Keratinocyte (primary cell): ENCODE results near the gene SH3PXD2A. TPM values are rescaled to one million over a fixed set of nuclear protein-coding genes. Genes with fewer than 3 reads are reported as not detected.
"Not testable (repeated sequence)": the region's sequence is repeated elsewhere in the genome, so short reads cannot be mapped to it uniquely, and the experiment has no call there.

Source experiments
- DNase-seq: peaks from one replicate; pipeline ENCODE4 v3.0.0-alpha.2; 2011; ENCODE audit warnings: low read depth, missing footprints, low spot score
- FAIRE-seq: peaks from 2 replicates; lab custom pipeline; 2011; peaks lifted over from hg19 to GRCh38; lab: Jason Lieb, UNC
- H2AFZ ChIP-seq: 2 replicates; pipeline ENCODE4 v1.6.0; 2012; ENCODE audit warnings: low read length, control low read depth, inconsistent platforms; ENCODE audit not compliant: control insufficient read depth
- H3K27ac ChIP-seq: 2 replicates; pipeline ENCODE4 v1.5.1; 2011; ENCODE audit warnings: low read length; ENCODE audit not compliant: control insufficient read depth, insufficient read depth
- H3K27me3 ChIP-seq: 3 replicates; pipeline ENCODE4 v1.6.0; 2011; ENCODE audit warnings: low read length; ENCODE audit not compliant: control insufficient read depth, insufficient read depth; ENCODE audit errors: extremely low read depth
- H3K36me3 ChIP-seq, 2 experiments: 2 replicates in 1 of 2; 3 replicates in 1 of 2; pipeline ENCODE4 v1.5.1; 2011; ENCODE audit warnings: low read length in 2 of 2, mild to moderate bottlenecking in 1 of 2; ENCODE audit not compliant: control insufficient read depth in 2 of 2, insufficient read depth in 2 of 2; ENCODE audit errors: extremely low read depth in 1 of 2
- H3K4me1 ChIP-seq: 3 replicates; pipeline ENCODE4 v1.5.1; 2011; ENCODE audit warnings: low read length; ENCODE audit not compliant: control insufficient read depth, insufficient read depth; ENCODE audit errors: extremely low read depth
- H3K4me2 ChIP-seq: 3 replicates; pipeline ENCODE4 v1.6.0; 2011; ENCODE audit warnings: low read depth, low read length; ENCODE audit not compliant: control insufficient read depth, insufficient read depth; ENCODE audit errors: extremely low read depth
- H3K4me3 ChIP-seq, 3 experiments: fragments of 200-600 bp in 1 of 3; sonication (generic) in 1 of 3; 2 replicates in 2 of 3; 3 replicates in 1 of 3; pipeline ENCODE4 v1.5.1; 2011 to 2016; ENCODE audit warnings: low read length in 3 of 3, mild to moderate bottlenecking in 3 of 3, control low read depth in 2 of 3, inconsistent platforms in 1 of 3, low read depth in 1 of 3, mixed read lengths in 1 of 3, mixed run types in 1 of 3, moderate library complexity in 1 of 3; ENCODE audit not compliant: control insufficient read depth in 2 of 3, insufficient read depth in 2 of 3; ENCODE audit errors: extremely low read depth in 1 of 3
- H3K79me2 ChIP-seq: 2 replicates; pipeline ENCODE4 v1.6.0; 2012; ENCODE audit warnings: low read length; ENCODE audit not compliant: control insufficient read depth, insufficient read depth
- H3K9ac ChIP-seq: 3 replicates; pipeline ENCODE4 v1.6.0; 2011; ENCODE audit warnings: low read length; ENCODE audit not compliant: control insufficient read depth, insufficient read depth; ENCODE audit errors: extremely low read depth
- H3K9me1 ChIP-seq: 3 replicates; pipeline ENCODE4 v1.6.0; 2011; ENCODE audit warnings: low read length; ENCODE audit not compliant: control insufficient read depth, insufficient read depth; ENCODE audit errors: extremely low read depth
- H3K9me3 ChIP-seq: 2 replicates; pipeline ENCODE4 v1.5.1; 2012; ENCODE audit warnings: low read depth, low read length; ENCODE audit not compliant: control insufficient read depth
- H4K20me1 ChIP-seq: 3 replicates; pipeline ENCODE4 v1.6.0; 2011; ENCODE audit warnings: low read length; ENCODE audit not compliant: control insufficient read depth, insufficient read depth; ENCODE audit errors: extremely low read depth
- CTCF ChIP-seq, 3 experiments: IDR thresholded peaks in 1 of 3; conservative IDR thresholded peaks in 1 of 3; optimal IDR thresholded peaks in 1 of 3; 2 replicates in 2 of 3; 3 replicates in 1 of 3; pipeline versions ENCODE3 to v1.5.1; 2011; ENCODE audit warnings: low read length in 3 of 3, mild to moderate bottlenecking in 3 of 3, moderate library complexity in 2 of 3, control low read depth in 1 of 3, inconsistent platforms in 1 of 3; ENCODE audit not compliant: insufficient read depth in 2 of 3; ENCODE audit errors: extremely low read depth in 1 of 3
- EZH2 ChIP-seq: IDR thresholded peaks from one replicate; pipeline ENCODE4 v1.6.1; 2012; ENCODE audit warnings: inconsistent platforms, mild to moderate bottlenecking, low read length, moderate library complexity
- dilution Hi-C: fragments of 300-500 bp; cut with MboI; formaldehyde crosslinking; loops from one replicate; pipeline ENCODE4 v1.7.0; 2020; ENCODE audit warnings: low sequenced_read_pairs; ENCODE audit not compliant: extremely low pct_ligation_motif_present
- polyA plus RNA-seq, 5 experiments: library from polyadenylated mRNA; depleted of rRNA in 3 of 5; stranded (reverse) in 3 of 5; stranded (forward) in 1 of 5; unstranded in 1 of 5; fragments of >200 nt; gene quantifications; 1 replicate in 1 of 5; 2 replicates in 3 of 5; 3 replicates in 1 of 5; pipeline versions ENCODE4 v1.2.1 to v1.2.3, GENCODE V29; 2011 to 2012; ENCODE audit warnings: missing spikeins in 2 of 5, low read depth in 1 of 5, low replicate concordance in 1 of 5

SH3PXD2A gene
- polyA plus RNA-seq, 1 donor (not counting 4 experiments of a cell fraction or from before 2014, with no cell fraction given), result 33.9 TPM

GRCh38 chr10:103776878-103777591 lies 78.3 kb downstream of the SH3PXD2A start:
- Histone ChIP-seq H2AFZ (no peak overlapping the region), H4K20me1 (peaks cover 13% of the 10 kb centered on the region), H3K9me1 (peaks cover 7% of the 10 kb centered on the region), H3K79me2 (peaks cover 79% of the 10 kb centered on the region), H3K4me3 (no peak overlapping the region), H3K4me2 (no peak overlapping the region), H3K9ac (no peak overlapping the region), H3K9me3 (no peaks in the 10 kb centered on the region), H3K36me3 (peaks cover 16 to 44% of the 10 kb centered on the region in 2 experiments), H3K4me1 (peaks cover 55% of the 10 kb centered on the region), H3K27me3 (no peaks in the 10 kb centered on the region), H3K27ac (no peak overlapping the region)
- dilution Hi-C loops, result no loop called here
- FAIRE-seq (no peak), DNase-seq (no peak)
- no peak for TF ChIP-seq CTCF (optimal IDR thresholded peaks at IDR 0.05 in 1 of 3, IDR thresholded peaks at IDR 0.05 in 1 of 3, conservative IDR thresholded peaks at IDR 0.05 in 1 of 3; ENCODE audit: extremely low read depth in 1 of 3, insufficient read depth in 2 of 3, low read length in 3 of 3)

GRCh38 chr10:103775776-103776175 lies 79.6 kb downstream of the SH3PXD2A start:
- no peak for TF ChIP-seq CTCF (optimal IDR thresholded peaks at IDR 0.05 in 1 of 3, IDR thresholded peaks at IDR 0.05 in 1 of 3, conservative IDR thresholded peaks at IDR 0.05 in 1 of 3; ENCODE audit: extremely low read depth in 1 of 3, insufficient read depth in 2 of 3, low read length in 3 of 3)
- no peak for TF ChIP-seq EZH2
- H3K4me3 ChIP-seq, result no peak overlapping the region
- FAIRE-seq, result no peak
- no peak overlapping the region for H3K27ac ChIP-seq
- no peaks in the 10 kb centered on the region for H3K27me3 ChIP-seq
- peaks cover 53% of the 10 kb centered on the region for H3K4me1 ChIP-seq
- peaks cover 16 to 38% of the 10 kb centered on the region in 2 experiments for H3K36me3 ChIP-seq
- H3K79me2 ChIP-seq, result peaks cover 86% of the 10 kb centered on the region
- peaks cover 5% of the 10 kb centered on the region for H4K20me1 ChIP-seq
- peaks cover 4% of the 10 kb centered on the region for H3K9me1 ChIP-seq
- no peak overlapping the region for H3K9ac ChIP-seq
- H2AFZ ChIP-seq, result no peak overlapping the region
- dilution Hi-C loops, result no loop called here
- H3K9me3 ChIP-seq, result no peaks in the 10 kb centered on the region
- H3K4me2 ChIP-seq, result no peak overlapping the region
- DNase-seq, result no peak

- peak overlapping the region in 2 of 3 experiments; percentile 27 to 53 for H3K4me3 ChIP-seq
These were observed 82.5 kb downstream of the SH3PXD2A start for GRCh38 chr10:103772846-103773245.

More at GRCh38 chr10:103772846-103773245, 82.5 kb downstream of the SH3PXD2A start:
- dilution Hi-C loops, DNase-seq, H3K9me3 ChIP-seq, H4K20me1 ChIP-seq, H3K9me1 ChIP-seq, H2AFZ ChIP-seq, H3K27me3 ChIP-seq, FAIRE-seq: not testable (repeated sequence)
- Histone ChIP-seq H3K79me2 (peaks cover 85% of the 10 kb centered on the region), H3K4me1 (peaks cover 43% of the 10 kb centered on the region), H3K36me3 (peaks cover 14 to 35% of the 10 kb centered on the region in 2 experiments), H3K9ac (peak overlapping the region; percentile 65), H3K27ac (peak overlapping the region; percentile 74), H3K4me2 (peak overlapping the region; percentile 65)
